ENCODE data around the gene EDC3. TPM values are rescaled to one million over a fixed set of nuclear protein-coding genes. Genes with fewer than 3 reads are reported as not detected.
A peak's percentile ranks its signal among the peaks of the same experiment; 100 is the strongest.

The EDC3 gene
- total and polyA plus RNA-seq, 12 donors: 3.9 to 25.3 (median 16.1) TPM

GRCh38 chr15:74724570-74725224 lies 28.9 kb upstream of the EDC3 start:
- no peak for TF ChIP-seq POLR2A (IDR thresholded peaks at IDR 0.05)
- TF ChIP-seq, protein P1, sequence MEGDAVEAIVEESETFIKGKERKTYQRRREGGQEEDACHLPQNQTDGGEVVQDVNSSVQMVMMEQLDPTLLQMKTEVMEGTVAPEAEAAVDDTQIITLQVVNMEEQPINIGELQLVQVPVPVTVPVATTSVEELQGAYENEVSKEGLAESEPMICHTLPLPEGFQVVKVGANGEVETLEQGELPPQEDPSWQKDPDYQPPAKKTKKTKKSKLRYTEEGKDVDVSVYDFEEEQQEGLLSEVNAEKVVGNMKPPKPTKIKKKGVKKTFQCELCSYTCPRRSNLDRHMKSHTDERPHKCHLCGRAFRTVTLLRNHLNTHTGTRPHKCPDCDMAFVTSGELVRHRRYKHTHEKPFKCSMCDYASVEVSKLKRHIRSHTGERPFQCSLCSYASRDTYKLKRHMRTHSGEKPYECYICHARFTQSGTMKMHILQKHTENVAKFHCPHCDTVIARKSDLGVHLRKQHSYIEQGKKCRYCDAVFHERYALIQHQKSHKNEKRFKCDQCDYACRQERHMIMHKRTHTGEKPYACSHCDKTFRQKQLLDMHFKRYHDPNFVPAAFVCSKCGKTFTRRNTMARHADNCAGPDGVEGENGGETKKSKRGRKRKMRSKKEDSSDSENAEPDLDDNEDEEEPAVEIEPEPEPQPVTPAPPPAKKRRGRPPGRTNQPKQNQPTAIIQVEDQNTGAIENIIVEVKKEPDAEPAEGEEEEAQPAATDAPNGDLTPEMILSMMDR (IDR thresholded peaks at IDR 0.05): no peak
- DNase-seq: peak in 1 of 7 donors; percentile 33
- no peak overlapping the region for H3K27ac ChIP-seq
- H3K36me3 ChIP-seq (replicated peaks in 1 of 2): no peaks in the 10 kb centered on the region
- no peaks in the 10 kb centered on the region for H3K27me3 ChIP-seq
- intact Hi-C loops (cut with DNase I): no loop called here
- H3K9me3 ChIP-seq (replicated peaks in 1 of 3): no peaks in the 10 kb centered on the region
- no peak overlapping the region for H3K4me3 ChIP-seq
- peaks cover 0 to 14% of the 10 kb centered on the region in 2 donors for H3K4me1 ChIP-seq (replicated peaks in 1 of 2)

DNA sequence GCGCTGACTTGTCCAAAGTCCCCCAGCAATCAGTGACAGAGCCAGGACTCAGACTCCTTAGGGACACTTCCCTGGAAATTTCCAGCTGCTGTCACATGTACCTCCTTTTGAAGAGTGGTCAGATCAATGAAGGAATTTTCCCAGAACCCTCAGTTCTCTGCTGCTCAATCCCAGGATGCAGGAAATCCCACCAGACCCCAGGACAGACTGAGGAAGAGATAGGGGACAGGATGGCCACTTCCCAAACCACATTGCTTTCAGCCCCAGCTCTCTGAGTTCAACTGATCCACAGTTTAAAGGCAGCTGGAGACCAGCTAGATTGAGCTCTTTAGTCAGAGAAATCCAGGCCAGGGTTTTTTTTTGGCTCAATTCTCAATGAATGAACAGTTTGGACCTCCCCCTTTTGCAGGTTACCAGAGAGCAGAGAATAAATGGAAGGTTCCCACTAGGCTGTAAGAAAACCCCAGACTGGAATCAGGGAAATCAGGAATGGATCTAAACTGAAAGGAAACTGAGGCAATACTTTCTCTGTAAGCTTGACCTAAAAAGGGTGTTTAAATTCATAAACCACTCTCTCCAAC lies 28.0 kb upstream of the EDC3 start:
- intact Hi-C loops (cut with DNase I): no loop called here
- H3K27ac ChIP-seq: no peak overlapping the region
- TF ChIP-seq, protein P1 (IDR thresholded peaks at IDR 0.05): no peak
- peak in 1 of 2 donors; percentile 19 for TF ChIP-seq POLR2A (IDR thresholded peaks at IDR 0.05)
- H3K36me3 ChIP-seq (replicated peaks in 1 of 2): no peaks in the 10 kb centered on the region
- 80 to 93% (median 90%) methylated on average over 1 of the region's 1 CpG for WGBS, 4 donors
- DNase-seq: peak in 4 of 7 donors; percentile 7 to 25 (median 18)
- H3K27me3 ChIP-seq: no peaks in the 10 kb centered on the region
- H3K4me3 ChIP-seq: no peak overlapping the region
- H3K9me3 ChIP-seq (replicated peaks in 1 of 3): no peaks in the 10 kb centered on the region
- H3K4me1 ChIP-seq (replicated peaks in 1 of 2): peaks cover 0 to 14% of the 10 kb centered on the region in 2 donors

DNA sequence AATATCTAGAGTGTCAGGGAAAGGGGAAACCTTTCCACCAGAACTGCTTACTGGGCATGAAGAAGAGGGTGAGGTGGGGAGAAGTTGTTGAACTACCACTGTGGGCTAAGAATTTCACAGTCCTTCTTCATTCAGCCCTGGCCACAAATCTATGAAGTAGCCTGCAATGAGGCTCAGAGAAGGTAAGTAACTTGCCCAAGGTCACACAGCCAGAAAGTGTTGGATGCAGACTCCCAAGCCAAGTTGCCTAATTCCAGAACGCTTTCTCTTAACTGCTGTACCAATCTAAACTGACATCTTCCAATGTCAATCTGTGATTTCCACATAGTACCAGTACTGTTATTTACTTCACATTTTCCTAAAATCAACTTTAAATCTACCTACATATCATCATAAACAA lies 27.4 kb upstream of the EDC3 start:
- Histone ChIP-seq H3K9me3 (replicated peaks in 1 of 3) (no peaks in the 10 kb centered on the region), H3K36me3 (replicated peaks in 1 of 2) (no peaks in the 10 kb centered on the region), H3K4me3 (no peak overlapping the region), H3K4me1 (replicated peaks in 1 of 2) (peaks cover 0 to 14% of the 10 kb centered on the region in 2 donors), H3K27ac (no peak overlapping the region), H3K27me3 (no peaks in the 10 kb centered on the region)
- TF ChIP-seq, protein P1 (IDR thresholded peaks at IDR 0.05): no peak
- TF ChIP-seq POLR2A (IDR thresholded peaks at IDR 0.05): no peak
- no peak for DNase-seq
- 47 to 65% (median 52%) methylated on average over 1 of the region's 1 CpG for WGBS, 4 donors
- intact Hi-C loops (cut with DNase I): no loop called here

GRCh38 chr15:74722591-74722990 lies 26.8 kb upstream of the EDC3 start:
- no peaks in the 10 kb centered on the region for H3K36me3 ChIP-seq (replicated peaks in 1 of 2)
- H3K4me3 ChIP-seq: no peak overlapping the region
- peaks cover 0 to 14% of the 10 kb centered on the region in 2 donors for H3K4me1 ChIP-seq (replicated peaks in 1 of 2)
- TF ChIP-seq, protein P1 (IDR thresholded peaks at IDR 0.05): no peak
- TF ChIP-seq POLR2A (IDR thresholded peaks at IDR 0.05): no peak
- H3K9me3 ChIP-seq (replicated peaks in 1 of 3): no peaks in the 10 kb centered on the region
- 77 to 85% (median 81%) methylated on average over 6 to 13 of the region's 13 CpGs for WGBS, 4 donors
- intact Hi-C loops (cut with DNase I): no loop called here
- H3K27ac ChIP-seq: no peak overlapping the region
- no peaks in the 10 kb centered on the region for H3K27me3 ChIP-seq
- DNase-seq: peak in 1 of 7 donors; percentile 42
